Iris pigment epithelial cell (primary cell): ENCODE results near the gene FASTK.

Source experiments
- DNase-seq: peaks from one replicate; pipeline ENCODE4 v3.0.0-alpha.2; 2011; ENCODE audit warnings: low read depth

The FASTK gene

DNA sequence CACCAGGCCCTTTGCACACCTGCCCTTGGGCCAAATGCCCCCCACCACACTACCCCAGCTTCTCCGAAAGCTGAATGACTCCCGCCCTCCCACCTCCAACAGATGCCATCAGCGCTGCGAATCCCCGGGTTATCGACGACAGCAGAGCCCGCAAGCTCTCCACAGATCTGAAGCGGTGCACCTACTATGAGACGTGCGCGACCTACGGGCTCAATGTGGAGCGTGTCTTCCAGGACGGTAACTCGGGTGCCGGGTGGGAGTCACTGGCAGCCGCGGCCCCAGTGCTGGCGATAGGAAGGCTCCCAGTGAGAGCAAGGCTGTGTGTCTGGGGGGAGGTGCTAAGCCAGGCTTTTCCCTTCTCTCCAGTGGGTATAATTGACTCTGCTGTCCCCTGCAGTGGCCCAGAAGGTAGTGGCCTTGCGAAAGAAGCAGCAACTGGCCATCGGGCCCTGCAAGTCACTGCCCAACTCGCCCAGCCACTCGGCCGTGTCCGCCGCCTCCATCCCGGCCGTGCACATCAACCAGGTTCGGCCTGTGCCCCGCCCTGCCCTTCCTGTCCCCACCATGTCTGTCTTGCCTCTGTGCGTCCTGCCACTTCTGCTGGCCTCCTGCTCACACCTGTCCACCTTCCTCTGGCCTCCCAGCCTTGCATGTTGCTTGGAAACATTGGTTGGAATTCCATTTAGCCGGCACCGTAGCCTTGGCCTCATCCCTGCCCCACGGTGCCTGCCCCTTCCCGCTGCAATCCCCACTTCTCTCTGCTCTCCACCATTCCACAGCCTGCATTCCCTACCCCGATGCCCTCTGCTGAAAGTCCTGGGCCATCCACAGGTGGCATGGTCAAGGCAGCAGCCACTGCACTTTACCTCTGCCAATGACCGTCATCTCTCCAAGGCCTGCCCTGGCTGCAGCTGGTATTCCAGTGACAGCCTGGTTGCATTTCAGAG is 37.8 kb upstream of the FASTK start:
- DNase-seq = no peak

DNA sequence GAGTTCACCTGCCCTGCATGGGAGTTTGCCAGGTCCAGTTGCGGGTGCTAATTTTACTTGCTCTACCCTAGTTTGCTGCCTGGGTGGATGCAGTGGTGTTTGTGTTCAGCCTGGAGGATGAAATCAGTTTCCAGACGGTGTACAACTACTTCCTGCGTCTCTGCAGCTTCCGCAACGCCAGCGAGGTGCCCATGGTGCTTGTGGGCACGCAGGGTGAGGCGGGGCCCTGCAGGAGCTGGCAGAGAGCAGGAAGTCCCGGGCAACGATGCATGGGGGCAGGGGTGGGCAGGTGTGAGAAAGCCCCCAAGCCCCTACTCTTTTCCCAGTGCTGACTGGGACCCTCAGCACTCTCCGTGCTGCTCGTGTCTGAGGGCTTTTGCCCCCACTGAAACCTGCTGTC is 37.0 kb upstream of the FASTK start:
- no peak for DNase-seq

DNA sequence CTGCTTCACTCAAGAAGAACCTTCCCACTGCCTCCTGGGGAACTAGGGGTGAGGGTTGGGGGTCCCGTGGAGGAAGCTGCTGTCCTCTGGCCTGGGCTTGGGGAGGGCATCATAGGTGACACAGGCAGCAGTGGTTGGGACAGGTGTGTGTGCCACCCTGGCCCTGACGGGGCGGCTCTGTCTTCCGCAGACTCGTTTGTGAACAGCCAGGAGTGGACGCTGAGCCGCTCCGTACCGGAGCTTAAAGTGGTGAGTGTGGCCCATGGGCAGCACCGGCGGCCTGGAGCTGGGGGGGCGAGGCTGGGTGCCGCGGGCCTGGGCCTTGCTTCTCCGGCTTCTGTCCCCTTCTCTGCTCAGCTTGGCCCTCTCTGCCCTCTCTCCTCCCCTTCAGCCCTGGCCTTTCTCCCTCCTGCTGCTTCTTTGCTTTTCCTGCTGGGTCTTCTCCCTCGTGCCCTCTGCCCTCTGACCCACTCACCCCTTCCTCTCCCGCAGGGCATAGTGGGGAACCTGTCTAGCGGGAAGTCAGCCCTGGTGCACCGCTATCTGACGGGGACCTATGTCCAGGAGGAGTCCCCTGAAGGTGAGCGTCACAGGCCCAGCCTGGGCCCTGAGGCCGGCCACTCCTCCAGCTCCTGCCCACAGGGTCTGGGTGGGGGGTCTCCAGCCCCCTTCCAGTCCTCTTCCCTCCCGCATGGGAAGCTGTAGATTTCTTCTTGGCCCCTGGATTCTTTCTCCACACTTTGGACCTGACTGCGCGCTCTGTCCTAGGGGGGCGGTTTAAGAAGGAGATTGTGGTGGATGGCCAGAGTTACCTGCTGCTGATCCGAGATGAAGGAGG is 36.2 kb upstream of the FASTK start:
- no peak for DNase-seq

DNA sequence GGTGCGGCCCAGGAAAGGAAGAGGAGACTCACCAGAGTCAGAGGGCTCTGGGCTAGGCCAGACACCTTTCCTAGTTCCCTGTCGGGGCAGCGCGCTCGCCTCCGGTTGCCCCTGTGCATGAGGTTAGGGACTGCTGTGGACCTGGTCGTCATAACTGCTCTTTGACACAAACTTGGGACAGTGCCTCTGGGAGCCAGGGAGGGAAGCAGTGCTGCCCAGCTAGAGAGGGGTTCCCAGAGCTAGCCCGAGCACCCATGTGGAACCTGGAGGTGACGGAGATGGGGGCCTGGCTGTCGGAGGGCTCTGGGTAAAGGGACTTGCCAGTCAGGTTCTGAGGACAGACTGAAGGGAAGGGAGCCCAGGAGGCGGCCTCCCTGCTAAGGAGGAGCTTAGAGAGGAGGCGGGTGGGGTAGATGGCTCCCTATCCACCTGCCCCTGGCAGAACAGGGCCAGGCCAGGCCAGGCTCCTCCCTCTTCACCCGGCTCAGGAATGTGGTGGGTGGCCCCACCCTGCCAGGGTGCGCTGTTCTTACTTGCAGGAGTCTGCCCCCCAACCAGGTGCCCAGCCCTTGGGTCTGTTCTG is 35.3 kb upstream of the FASTK start:
- DNase-seq = peak; percentile 16

DNA sequence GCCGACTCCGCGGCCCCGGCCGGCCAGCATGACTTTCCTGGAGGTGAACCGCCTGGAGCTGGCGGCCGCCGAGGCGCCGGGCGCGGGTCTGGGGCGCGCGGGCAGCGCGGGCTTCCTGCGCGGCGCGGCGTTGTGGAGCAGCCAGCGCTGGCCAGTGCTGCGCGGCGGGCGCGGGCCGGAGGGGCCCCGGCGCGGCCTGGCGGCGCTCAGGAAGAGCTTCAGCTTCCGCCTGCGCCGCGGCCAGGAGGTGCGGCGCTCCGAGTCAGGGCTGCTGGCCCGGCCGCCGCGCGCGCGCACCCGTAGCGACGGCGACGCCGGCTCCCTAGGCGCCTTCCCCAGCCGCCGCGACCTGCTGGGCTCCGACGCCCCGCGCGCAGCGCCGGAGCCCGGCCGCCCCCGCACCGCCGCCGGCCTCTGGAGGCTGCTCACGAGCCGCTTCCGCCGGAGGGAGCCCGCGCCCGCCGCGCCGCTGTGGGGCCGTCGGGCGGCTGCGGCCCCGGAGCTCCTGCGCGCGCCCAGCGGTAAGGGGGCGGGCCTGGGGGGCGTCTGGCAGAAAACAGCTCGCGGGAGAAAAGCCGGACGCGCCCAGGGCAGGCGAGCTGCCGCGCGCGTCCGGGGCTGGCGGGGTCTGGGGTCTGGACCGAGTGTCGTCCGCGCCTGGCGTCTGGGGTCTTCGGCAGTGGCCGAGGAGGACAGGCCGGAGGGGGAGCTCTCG is 34.7 kb upstream of the FASTK start:
- DNase-seq = peak; percentile 46

DNA sequence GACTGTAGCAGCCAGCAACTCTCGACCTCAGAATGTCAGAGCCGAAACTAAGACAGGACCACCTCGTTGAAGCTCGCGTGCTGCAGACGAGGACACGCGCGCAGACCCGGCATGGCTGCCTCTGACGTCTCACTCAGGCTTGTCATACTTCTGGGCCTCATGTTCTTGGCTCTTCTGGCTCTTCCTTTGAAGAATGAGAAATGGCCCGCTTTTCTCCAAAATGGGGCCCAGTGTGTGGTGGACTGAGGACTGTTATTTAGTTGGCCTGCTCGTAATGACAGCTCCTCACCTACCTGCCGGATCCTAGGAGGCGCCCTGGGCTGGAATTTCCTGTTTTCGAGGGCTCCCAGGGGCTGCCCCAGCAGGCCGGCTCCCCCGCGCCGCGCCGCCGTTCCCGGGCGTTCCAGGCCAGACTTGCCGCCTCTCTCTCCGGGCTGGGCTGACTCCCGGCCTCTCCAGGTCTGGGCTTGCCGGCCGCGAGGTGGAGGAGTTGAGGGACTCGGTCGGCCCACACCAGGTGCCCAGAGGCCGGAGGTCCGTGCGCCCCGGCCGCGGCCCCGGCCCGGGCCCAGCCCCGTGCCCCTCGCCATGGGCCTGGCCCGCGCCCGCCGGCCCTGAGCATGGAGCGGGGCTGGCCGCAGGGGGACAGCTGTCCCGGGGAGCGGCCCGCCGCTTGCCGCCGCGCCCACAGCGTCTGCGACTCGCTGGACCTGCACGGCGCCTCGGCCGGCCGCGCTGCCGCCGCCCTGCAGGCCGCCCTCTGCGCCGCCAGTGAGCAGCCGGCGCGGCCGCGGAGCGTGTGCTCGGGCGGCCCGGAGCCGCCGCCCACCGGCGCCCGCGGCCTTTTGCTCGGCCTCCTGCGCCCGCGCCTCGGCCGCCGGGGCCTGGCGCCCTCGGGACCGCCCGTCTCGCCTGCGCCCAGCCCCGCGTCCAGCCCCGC is 33.8 kb upstream of the FASTK start:
- DNase-seq = peak; percentile 36

DNA sequence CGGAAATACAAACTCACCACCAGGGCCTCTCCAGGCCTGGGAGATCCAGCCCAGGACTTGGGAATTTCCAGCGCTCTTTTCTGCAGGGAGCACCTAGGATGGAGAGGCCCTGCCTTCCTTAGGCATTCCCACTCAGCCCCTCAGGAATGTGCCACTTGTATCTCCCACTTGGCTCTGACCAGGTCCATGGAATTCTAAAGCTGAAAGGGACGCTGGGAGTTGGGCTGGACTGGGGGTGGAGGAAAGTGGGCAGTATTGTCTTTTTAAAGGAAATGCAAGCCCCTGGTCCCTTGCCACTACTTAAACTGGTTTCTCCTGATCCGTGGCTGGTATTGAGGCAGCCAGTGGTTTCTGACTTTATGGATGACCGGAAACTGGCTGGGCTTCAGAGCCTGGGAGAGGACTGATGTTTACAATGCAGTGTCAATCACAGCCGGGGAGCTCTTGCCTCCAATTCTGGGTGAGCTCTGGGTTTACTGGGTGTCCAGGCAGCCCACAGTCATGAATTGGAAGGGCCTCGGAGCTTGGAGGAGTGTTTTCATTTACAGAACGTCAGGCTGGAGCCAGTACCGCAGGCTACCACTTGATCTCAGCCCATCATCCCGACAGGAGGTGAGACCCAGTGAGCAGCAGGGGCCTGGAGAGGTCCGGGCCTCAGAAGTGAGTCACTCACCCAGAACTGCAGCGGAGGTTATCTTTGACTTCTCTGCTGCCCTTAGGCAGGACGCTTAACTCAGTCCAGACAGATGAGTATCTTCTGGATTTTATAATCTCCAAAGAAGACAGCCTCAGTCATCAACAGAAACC is 32.9 kb upstream of the FASTK start:
- DNase-seq = peak; percentile 89

DNA sequence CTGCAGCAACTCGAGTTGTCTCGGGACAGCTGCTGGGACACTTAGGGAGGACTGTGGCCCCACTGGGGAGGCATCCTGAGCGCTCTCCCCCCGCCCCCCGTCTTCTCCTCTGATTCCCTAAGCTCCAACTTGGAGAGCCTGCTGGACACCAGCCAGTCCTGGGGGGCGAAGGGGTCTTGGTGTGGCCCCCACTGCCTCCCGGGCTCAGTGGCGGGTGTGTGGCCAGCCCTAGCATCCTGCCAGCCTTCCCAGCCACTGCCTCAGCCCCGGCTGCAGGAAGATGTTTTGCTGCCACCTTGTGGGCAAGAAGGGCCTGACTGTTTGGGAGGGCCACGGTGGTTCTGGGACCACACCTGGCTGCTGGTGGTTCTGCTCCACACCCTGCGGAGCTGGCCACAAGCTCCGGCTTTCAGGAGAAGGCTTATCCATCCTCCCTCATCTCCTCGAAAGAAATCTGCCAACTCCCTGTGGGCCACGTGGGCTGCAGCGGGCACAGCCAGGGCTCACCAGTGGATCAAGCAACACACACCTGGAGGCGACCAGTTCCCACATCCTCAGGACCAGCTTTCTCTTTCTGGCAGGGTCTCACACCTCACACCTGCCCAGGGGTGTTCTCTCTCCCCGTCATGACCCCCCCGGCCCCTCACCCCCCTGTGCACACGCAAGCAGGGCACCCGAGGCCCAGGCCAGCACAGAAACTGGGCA is 30.5 kb upstream of the FASTK start:
- peak; percentile 67 for DNase-seq

DNA sequence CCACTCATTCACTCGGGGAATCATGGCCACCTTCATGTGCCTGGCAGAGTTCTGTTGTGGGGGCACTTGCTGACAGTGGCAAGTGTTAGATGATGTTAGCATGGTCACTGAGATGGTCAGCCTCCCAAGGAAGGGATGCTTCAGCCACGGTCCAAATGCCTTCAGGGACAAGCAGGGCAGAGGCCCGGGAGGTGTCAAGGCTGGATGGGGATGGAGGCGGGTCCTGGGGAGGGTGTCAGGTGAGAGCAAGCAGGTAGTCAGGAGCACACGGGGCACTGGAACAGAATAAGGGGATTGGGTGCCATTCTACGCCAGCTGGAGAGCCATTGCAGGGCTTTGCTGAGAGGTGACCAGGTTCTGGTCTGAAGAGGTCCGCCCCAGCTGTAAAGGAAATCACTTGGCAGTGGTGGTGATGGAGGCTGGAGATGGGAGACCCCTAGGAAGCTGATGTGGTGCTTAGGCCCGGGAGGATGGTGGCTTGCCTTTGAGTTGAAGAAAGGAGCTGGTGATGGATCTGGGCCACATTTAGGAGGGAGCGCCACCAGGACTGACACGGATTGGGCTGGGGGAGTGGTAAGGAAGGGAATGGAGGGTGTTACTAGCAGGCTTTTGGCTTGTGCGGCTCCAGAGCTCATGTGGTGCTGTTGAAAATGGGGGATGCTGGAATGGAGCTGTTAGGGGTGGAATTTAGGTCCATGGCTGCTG is 29.8 kb upstream of the FASTK start:
- DNase-seq = no peak

DNA sequence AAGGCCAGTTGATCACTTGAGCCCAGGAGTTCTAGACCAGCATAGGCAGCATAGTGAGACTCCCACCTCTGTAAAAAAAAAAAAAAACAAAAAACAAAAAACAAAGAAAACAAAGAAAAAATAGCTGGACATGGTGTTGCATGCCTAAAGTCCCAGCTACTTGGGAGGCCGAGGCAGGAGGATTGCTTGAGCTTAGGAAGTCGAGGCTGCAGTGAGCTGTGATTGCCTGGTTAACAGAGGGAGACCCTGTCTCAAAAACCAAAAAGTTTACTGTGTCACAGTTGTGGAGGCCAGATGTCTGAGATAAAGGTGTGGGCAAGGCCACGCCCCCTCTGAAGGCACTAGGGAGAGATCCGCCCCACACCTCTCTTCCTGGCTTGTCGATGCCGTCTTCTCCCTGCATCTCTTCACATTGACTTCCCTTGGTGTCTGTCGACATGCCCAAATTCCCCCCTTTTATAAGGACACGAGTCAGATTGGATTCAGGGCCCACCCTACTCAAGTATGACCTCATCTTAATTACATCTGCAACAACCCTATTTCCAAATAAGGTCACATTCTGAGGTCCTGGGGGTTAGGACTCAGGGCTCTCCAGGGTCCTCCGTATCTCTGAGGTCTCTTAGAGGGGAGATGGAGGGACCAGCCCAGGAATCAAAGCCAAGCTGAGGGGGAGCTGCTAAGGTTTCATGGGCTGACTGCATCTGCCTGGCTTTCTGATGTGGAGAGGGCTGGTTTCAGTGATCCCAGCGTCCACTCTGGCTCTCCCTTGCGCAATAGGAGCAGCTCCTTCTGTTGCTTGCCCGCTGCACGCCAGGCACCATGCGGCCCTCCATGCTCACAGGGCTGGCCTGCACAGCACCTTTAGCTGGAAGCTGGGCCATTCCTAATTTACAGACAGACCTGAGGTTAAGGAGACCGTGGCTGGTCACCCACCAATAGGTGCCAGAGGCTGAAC is 28.8 kb upstream of the FASTK start:
- peak; percentile 51 for DNase-seq

DNA sequence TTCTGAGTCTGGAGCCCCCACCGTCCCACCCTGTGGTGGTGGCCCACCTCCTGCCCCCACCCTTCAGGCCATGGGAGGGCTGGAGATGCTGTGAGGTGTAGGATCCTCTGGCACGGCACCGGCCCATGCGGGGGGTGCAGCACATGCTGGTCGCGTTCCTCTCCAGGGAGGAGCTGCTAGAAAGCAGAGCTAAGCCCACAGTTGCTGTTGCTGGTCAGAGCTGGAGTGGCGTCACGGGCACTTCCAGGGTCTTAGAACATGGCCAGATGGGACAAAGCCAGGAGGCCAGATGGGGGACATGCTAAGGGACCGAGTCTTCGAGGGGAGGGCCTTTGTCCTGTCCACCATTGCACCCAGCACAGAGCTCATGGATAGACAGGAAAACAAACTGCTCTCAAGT is 27.3 kb upstream of the FASTK start:
- no peak for DNase-seq

DNA sequence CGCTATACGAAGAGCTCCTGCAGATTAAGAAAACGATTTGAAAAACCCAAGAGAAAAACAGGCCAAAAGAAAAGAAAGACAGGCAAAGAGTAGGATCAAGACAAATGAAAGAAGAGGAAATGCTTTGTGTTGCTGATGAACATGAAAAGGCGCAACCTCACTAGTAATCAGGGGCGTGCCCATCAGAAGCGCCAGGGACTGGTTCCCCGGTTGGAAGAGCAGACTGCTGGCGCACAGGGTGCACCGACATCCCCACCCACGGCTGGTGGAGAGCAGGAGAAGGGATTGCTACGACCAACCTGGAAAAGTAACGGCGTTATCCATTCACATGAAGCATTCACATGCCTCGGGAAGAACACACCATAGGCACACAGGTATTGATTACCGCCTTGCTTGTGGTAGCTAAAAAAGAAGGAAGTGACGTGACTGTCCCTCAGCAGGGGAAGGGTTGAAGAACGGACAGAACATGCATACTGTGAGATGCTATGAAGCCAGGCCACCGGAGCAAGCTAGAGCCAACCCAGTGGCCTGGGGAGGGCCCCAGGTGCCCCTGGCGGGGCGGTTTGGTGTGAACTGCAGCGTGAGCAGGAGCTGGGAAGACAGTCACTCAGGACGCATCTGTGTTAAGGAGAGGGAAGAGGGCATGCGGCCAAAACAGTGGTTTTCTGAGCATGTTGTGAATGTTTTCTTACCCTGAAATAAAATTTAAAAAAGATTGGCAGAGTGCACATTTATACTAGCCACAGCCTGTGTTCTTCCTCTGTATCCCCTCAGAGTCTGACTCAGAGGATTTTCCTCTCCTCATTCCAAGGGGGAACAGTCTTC is 24.0 kb upstream of the FASTK start:
- peak; percentile 92 for DNase-seq

DNA sequence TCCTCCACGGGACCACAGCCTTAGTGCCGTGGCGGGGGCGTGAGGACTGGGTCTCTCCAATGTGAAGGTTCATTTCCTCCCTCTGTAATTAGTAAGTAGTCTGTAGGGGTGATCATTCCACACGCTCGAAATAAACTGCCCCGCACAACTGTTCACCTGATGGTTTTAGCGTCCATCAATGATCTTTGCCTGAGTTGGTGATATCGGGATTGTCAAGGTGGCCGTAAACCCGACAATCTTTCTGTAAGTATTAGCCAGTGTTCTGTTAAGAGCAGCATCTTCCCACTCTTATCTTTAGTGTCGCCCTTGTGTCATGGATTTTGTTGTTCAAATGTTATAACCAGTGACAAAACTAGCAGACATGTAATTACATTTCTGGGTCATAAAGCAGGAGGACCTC is 23.4 kb upstream of the FASTK start:
- no peak for DNase-seq

DNA sequence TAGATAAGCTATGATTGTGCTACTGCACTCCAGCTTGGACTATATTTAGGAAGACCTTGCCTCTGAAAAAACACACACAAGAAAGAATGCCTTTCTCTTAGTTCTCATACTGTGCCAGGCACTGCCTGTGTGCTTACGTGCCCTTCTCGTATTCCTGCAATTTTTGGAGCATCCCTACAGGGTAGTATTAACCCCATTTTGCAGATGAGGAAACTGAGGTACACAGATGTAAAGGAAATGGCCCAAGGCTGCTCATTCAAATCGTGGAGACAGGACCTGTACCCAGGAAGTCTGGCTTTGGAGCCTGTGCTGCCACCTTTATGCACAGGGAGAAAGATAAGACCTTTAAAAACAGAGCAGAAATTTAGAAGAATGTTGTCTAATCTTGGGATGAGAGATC is 22.4 kb upstream of the FASTK start:
- no peak for DNase-seq

DNA sequence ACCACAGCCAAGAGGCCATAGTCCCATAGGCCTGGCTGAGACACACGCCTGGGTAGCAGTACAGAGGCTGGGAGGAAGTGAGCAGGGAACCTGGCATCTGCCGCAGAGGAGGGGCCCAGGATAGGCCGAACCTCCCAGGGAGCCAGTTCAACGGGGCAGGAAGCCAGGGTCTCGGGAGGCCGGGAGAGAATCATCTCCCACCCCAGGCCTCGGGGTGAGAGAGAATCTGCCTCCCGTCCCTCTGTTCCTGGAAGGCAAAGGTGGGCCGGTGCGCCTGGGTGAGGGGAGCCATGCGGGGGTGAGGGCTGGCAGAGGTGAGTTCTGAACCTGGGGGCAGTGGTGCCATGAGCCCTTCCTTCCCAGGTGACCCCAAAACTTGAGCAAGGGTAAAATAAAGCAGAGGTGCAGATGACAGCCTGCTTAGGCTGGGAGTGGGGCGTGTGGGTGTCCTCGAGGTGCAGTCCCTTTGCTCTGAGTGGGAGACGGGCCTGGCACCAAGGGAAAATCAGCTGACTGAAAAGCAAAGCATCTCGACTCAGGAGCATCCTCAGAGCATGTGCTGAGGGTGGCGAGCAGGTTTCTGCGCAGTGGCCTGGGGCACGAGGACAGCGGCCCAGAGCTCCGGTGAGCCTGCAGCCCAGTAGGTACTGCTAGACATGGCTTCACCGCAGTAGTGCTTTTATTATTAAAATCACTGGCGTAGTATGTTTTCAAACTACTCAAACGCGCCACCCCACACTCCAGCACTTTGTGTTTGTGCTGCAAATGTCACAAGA is 21.2 kb upstream of the FASTK start:
- DNase-seq = no peak

DNA sequence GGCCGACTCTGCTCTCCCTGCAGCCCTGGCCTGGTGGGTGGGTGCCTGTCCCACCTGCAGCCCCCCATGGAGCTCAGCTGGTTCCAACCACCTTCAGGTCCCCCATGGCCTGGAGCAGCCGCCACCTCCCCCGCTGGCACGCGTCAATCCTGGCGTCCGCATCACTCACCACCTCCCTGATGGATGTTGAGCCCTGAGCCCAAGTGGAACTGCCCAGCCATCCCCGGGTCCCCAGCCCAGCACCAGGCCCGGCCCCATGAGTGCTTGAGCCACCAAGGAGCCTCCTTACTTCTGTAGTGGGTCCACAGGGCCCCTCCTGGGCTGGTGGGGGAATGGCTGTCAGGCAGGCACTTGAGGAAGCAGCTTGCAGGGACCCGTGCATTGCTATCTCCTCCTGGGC is 20.3 kb upstream of the FASTK start:
- no peak for DNase-seq
